SKM-1 treated with dmso at 0.1 percent for 144 hours (cell line): ENCODE results near the gene AMIGO3.

Experiments
- DNase-seq: peaks from one replicate; lab custom pipeline; 2025; ENCODE audit not compliant: unreplicated experiment; lab: John Stamatoyannopoulos, UW

AMIGO3 gene

GRCh38 chr3:49670940-49671290, 48.6 kb downstream of the AMIGO3 start:
- no peak for DNase-seq

DNA sequence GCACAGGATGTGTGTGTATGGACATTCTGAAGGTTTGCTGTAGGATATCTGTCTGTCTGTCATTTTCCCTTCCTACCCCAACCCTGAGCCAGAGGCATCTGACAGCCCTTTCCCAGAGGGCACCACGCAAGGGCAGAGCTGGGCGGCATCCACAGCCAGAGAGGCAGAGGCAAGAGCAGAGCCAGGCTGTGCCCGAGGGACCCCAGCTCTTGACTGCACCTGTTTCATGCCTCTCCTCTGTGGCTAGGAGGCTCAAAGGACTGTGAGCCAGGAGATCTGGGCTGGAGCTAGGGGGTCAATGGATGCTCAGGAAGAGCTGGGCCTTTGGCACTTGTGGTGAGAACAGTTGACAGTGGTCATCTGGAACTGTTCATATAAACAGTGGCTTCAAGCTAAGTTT, 50.1 kb downstream of the AMIGO3 start:
- DNase-seq = no peak

DNA sequence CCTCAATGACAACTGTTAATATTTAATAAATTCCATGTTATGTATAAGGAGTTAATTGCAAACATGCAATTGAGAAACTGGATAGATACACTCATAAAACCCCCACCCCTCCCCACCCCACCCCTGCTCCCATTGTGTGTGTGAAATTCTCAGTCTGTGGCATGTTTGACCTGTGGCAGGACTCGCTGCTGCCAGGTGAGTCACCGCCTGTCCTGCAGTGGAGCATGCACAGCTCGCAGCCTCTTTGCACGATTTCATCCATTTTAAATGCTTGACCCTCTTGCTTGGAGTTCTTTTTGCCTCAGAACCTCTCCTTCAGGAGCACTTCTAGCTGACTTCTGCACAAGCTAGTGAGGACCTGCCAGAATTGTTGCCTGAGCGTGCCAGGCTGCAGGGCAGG, 50.6 kb downstream of the AMIGO3 start:
- DNase-seq = no peak

DNA sequence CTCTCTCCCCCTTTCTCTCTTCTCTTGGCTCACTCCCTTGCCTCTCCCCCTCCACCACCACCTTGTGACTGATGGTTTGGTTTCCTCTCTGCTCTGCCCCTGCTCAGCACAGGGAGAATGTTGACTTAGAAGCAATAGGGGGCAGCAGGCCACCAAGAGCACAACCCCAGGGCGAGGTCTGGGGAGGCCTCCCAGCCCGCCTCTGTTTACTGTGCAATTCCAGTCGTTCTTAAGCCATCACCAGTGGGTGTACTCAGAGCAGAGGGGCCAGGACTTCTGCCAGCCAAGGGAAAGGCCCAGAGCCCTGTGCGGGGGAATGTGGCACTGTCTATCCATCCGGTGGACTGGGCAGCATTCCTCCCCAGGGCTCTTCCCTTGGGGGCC, 51.1 kb downstream of the AMIGO3 start:
- no peak for DNase-seq

- DNase-seq = no peak
Measured at GRCh38 chr3:49667701-49668413, 51.6 kb downstream of the AMIGO3 start.
